ENCODE data around the gene MAP4K2. TPM values are rescaled to one million over a fixed set of nuclear protein-coding genes. Genes with fewer than 3 reads are reported as not detected.

The MAP4K2 gene
- total and polyA plus RNA-seq, 9 of the 15 experiments (the other 6 are each of a cell fraction or from before 2014, with no cell fraction given) = 0.13 to 14.5 (median 7.3) TPM

GRCh38 chr11:64788321-64789215 is 14.4 kb downstream of the MAP4K2 start (continued):
- no peak for TF ChIP-seq SMARCE1 (IDR thresholded peaks at IDR 0.05)

- WGBS (ENCODE audit: insufficient coverage, low coverage, missing lambda C conversion rate) = 34% methylated on average over 15 of the region's 15 CpGs
- peaks cover 3 to 17% of the 10 kb centered on the region in 2 experiments; a peak in 4 of 5 replicates for H3K4me1 ChIP-seq (replicated peaks in 1 of 2; ENCODE audit: control insufficient read depth in 2 of 2, insufficient read depth in 2 of 2, low read length in 2 of 2)
- ATAC-seq (peak; percentile 98), DNase-seq (ENCODE audit: extremely low read depth in 1 of 4, low spot score in 3 of 4) (peak; percentile 71 to 85 (median 77)), FAIRE-seq (peak; percentile 91)
- H4K20me1 ChIP-seq (replicated peaks; ENCODE audit: control insufficient read depth, insufficient read depth, low read length) = no peaks in the 10 kb centered on the region
- H3K4me2 ChIP-seq (ENCODE audit: insufficient read depth, low read length) = no peak overlapping the region
- no peaks in the 10 kb centered on the region for H3K9me3 ChIP-seq (replicated peaks; ENCODE audit: control insufficient read depth, insufficient read depth, low read depth, low read length)
- no peaks in the 10 kb centered on the region for H3K79me2 ChIP-seq (ENCODE audit: control insufficient read depth, insufficient read depth, low read length)
- H3K4me3 ChIP-seq = no peak overlapping the region
- H3K27ac ChIP-seq (ENCODE audit: extremely low read depth, low read depth, low read length) = no peak overlapping the region
- intact Hi-C loops (cut with micrococcal nuclease) = loop anchor here (1.0 to 5.0 kb wide), 3 partner anchors 60 to 209 kb away; partner anchors contain the start of gene BATF2
- no peaks in the 10 kb centered on the region for H3K9me1 ChIP-seq (ENCODE audit: control insufficient read depth, insufficient read depth, low read length)
- no TSS peak for BruUV-seq (replicated peaks)
- no peaks in the 10 kb centered on the region for H3K36me3 ChIP-seq (ENCODE audit: control insufficient read depth, insufficient read depth, low read length)
- peak overlapping the region; percentile 46 for H2AFZ ChIP-seq (ENCODE audit: low read depth, low read length)
- ChIA-PET POLR2A (interaction anchor here (0.6 to 2.5 kb wide), 5 partner anchors 9 to 90 kb away, joined by 3 to 12 read pairs (median 3); partner anchors contain the start of gene SF1), CTCF (ENCODE audit: low intra/inter-chr PET ratio) (interaction anchor here (0.7 to 2.4 kb wide), 4 partner anchors 16 to 274 kb away, joined by 3 to 13 read pairs (median 6); partner anchors contain the start of gene CDC42BPG)
- H3K9ac ChIP-seq (ENCODE audit: insufficient read depth in 1 of 2, low read depth in 2 of 2, low read length in 2 of 2) = peak overlapping the region in 1 of 2 experiments; percentile 66; a peak in 1 of 4 replicates
- in situ Hi-C loops (cut with MboI) = loop anchor here (5.0 kb wide), 1 partner anchor 105 kb away; no protein-coding TSS in a partner anchor
- no peaks in the 10 kb centered on the region for H3K27me3 ChIP-seq (ENCODE audit: control insufficient read depth in 2 of 2, insufficient read depth in 2 of 2, low read length in 2 of 2)
- TF ChIP-seq TFAP4 (CRISPR knock-in tag; IDR thresholded peaks at IDR 0.05; ENCODE audit: borderline replicate concordance) = peak; percentile 42; the same call in 1 of the 2 replicates
- peak; percentile 49; the same call in 1 of the 2 replicates for TF ChIP-seq DEAF1 (CRISPR knock-in tag; IDR thresholded peaks at IDR 0.05)
- peak; percentile 85 to 92 (median 91) for TF ChIP-seq CTCF (IDR thresholded peaks at IDR 0.05 in 2 of 3, conservative IDR thresholded peaks at IDR 0.05 in 1 of 3; ENCODE audit: insufficient read depth in 2 of 3, low read depth in 1 of 3, low read length in 3 of 3)
- no peak for TF ChIP-seq CREM (IDR thresholded peaks at IDR 0.05; ENCODE audit: low read depth)
- TF ChIP-seq SMARCC2 (IDR thresholded peaks at IDR 0.05; ENCODE audit: low read depth) = peak; percentile 47; the same call in 1 of the 2 replicates
- no peak for TF ChIP-seq GTF3C2 (IDR thresholded peaks at IDR 0.05; ENCODE audit: borderline replicate concordance, extremely low read depth, insufficient read length)
- no peak for TF ChIP-seq CBX5 (IDR thresholded peaks at IDR 0.05; ENCODE audit: borderline replicate concordance, low read depth)
Measured at GRCh38 chr11:64787526-64788320, 15.3 kb downstream of the MAP4K2 start.

Data from K562 (cell line).